AG04449 (cell line): ENCODE measurements around the gene SERPINA9.

ENCODE experiments used
- CTCF ChIA-PET: fragments of 350-600 bp; formaldehyde crosslinking; extraction: SDS; loops from one replicate; lab custom pipeline; 2021; ENCODE audit warnings: antibody characterized with exemption; lab: Yijun Ruan, JAX
- POLR2A ChIA-PET: fragments of 400-600, 350-600 bp; formaldehyde crosslinking; extraction: SDS; loops from one replicate; lab custom pipeline; 2020; ENCODE audit warnings: antibody characterized with exemption, inconsistent platforms; lab: Yijun Ruan, JAX
- DNase-seq: peaks from one replicate; pipeline ENCODE4 v3.0.0-alpha.2; 2010; ENCODE audit warnings: low read depth, low spot score
- H3K4me3 ChIP-seq: 2 replicates; pipeline ENCODE4 v1.5.1; 2011; ENCODE audit warnings: low read depth, mild to moderate bottlenecking, control low read depth, low read length
- CTCF ChIP-seq: IDR thresholded peaks from one replicate; pipeline ENCODE4 v1.5.1; 2011; ENCODE audit warnings: mild to moderate bottlenecking, moderate library complexity, low read length, control low read depth, inconsistent platforms; ENCODE audit not compliant: insufficient read depth; ENCODE audit errors: missing control alignments

The SERPINA9 gene

DNA sequence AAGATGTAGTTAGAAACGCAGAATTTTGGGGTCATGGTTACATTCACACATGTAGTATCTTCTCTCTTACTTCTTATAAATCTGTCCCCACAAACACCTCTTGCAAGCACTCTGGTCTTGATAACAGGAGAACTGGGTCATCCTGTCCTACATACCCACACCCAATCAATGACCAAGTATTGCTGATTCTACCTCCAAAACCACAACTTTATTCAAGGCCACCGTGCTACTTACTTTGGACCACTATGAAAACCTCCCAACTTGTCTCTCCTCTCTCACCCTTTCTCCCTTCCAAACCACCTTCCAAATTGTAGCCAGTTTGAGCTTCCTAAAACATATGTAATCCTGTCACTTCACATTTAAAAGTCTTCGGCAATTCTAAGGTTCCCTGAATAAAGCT, 28.8 kb downstream of the SERPINA9 start:
- DNase-seq, result no peak
- ChIA-PET POLR2A (no interaction called here), CTCF (interaction anchor here (0.7 to 2.7 kb wide), 8 partner anchors 11 to 103 kb away, joined by 3 to 10 read pairs (median 4); no protein-coding TSS in a partner anchor)
- no peak overlapping the region for H3K4me3 ChIP-seq
- TF ChIP-seq CTCF, result no peak

- ChIA-PET POLR2A (no interaction called here), CTCF (interaction anchor here (0.8 kb wide), 1 partner anchor 23 kb away, joined by 3 read pairs; no protein-coding TSS in a partner anchor)
- TF ChIP-seq CTCF, result no peak
- DNase-seq, result no peak
- no peak overlapping the region for H3K4me3 ChIP-seq
Observed at GRCh38 chr14:94446126-94446525, 29.9 kb downstream of the SERPINA9 start.

DNA sequence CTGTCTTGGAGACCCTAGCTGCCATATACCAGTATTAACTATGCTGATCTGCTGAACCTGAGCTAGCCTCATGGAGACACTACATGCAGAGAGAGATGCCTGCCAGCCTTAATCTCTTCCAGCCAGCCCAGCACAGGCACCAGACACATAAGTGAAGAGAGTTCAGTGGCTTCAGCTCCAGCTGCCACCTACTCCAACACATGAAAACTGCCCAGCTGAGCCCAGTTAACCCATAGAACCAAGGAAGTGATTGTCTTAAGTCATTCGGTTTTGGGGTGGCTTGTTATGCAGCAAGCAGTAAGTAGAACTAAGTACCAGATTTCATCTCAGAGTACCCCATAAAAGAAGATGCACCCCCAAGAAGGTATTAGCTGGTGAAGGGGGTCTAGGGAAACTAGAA, 31.0 kb downstream of the SERPINA9 start:
- TF ChIP-seq CTCF, result no peak
- H3K4me3 ChIP-seq, result no peak overlapping the region
- CTCF ChIA-PET, result interaction anchor here (1.9 to 4.5 kb wide), 3 partner anchors 12 to 41 kb away, joined by 6 to 16 read pairs (median 13); no protein-coding TSS in a partner anchor
- POLR2A ChIA-PET, result no interaction called here
- no peak for DNase-seq

- CTCF ChIA-PET, result interaction anchor here (4.5 kb wide), 1 partner anchor 8 kb away, joined by 16 read pairs; no protein-coding TSS in a partner anchor
- POLR2A ChIA-PET, result no interaction called here
- TF ChIP-seq CTCF, result no peak
- no peak overlapping the region for H3K4me3 ChIP-seq
- no peak for DNase-seq
Observed at GRCh38 chr14:94441531-94442205, 34.3 kb downstream of the SERPINA9 start.

GRCh38 chr14:94441130-94441529, 34.9 kb downstream of the SERPINA9 start:
- no peak for DNase-seq
- POLR2A ChIA-PET, result no interaction called here
- CTCF ChIA-PET, result interaction anchor here (4.5 kb wide), 1 partner anchor 8 kb away, joined by 16 read pairs; no protein-coding TSS in a partner anchor
- no peak for TF ChIP-seq CTCF
- H3K4me3 ChIP-seq, result no peak overlapping the region

DNA sequence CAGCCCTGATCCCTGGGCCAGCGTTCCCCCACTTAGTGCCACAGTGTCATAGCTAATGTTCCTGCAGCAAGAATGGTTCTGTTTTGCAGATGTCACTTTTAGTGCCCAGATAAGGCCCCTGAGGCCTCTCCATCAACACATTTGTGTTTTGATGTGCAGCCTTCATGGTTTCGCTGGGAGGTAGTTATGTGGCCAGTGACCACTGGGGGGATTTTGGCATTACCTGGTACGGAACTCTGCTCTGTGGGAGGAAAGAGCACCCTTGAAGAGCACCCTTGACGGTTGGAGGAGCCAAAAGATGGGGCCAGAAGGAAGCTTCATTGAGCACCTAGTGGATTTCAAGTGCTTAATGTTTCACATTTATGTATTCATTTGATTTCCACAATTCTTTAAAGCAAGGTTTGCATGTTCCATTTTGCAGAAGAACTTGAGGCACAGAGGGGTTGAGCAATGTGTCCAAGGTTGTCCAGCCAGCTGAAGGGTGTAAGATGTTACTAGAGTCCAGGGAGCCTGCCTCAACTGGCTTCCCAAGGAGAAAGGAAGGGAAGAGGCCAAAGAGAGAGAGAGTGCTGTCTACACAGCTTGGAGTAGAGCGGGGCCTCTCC, 36.4 kb downstream of the SERPINA9 start:
- ChIA-PET POLR2A (no interaction called here), CTCF (interaction anchor here (1.3 to 1.6 kb wide), 2 partner anchors 11 to 47 kb away, joined by 3 to 6 read pairs; no protein-coding TSS in a partner anchor)
- no peak overlapping the region for H3K4me3 ChIP-seq
- no peak for DNase-seq
- TF ChIP-seq CTCF, result no peak
